BE2C (cell line): ENCODE measurements around the gene PNPLA1.

Experiments used
- DNase-seq: peaks from one replicate; pipeline ENCODE4 v3.0.0-alpha.2; 2020
- H3K27me3 ChIP-seq: fragments of 250-450 bp; sonication (Bioruptor Pico); 2 replicates; pipeline ENCODE4 v1.5.1; 2020; ENCODE audit warnings: mild to moderate bottlenecking
- H3K36me3 ChIP-seq: fragments of 250-450 bp; sonication (Bioruptor Pico); 2 replicates; pipeline ENCODE4 v1.5.1; 2020; ENCODE audit warnings: mild to moderate bottlenecking
- H3K4me1 ChIP-seq: fragments of 250-450 bp; sonication (Bioruptor Pico); 2 replicates; pipeline ENCODE4 v1.5.1; 2020
- H3K4me3 ChIP-seq: 2 replicates; pipeline ENCODE4 v1.5.1; 2011; ENCODE audit warnings: low read depth, low read length
- H3K9me3 ChIP-seq: fragments of 250-450 bp; sonication (Bioruptor Pico); 2 replicates; pipeline ENCODE4 v1.5.1; 2020
- CTCF ChIP-seq: IDR thresholded peaks from 2 replicates; pipeline ENCODE4 v1.5.1; 2012; ENCODE audit warnings: mild to moderate bottlenecking, low read depth, low read length

The PNPLA1 gene

GRCh38 chr6:36339146-36339545 lies 69.3 kb downstream of the PNPLA1 start:
- no peaks in the 10 kb centered on the region for H3K27me3 ChIP-seq
- no peak overlapping the region for H3K4me3 ChIP-seq
- no peak for TF ChIP-seq CTCF
- no peak for DNase-seq
- no peaks in the 10 kb centered on the region for H3K9me3 ChIP-seq
- H3K4me1 ChIP-seq, result no peaks in the 10 kb centered on the region
- H3K36me3 ChIP-seq, result no peaks in the 10 kb centered on the region

GRCh38 chr6:36340306-36340617 lies 70.4 kb downstream of the PNPLA1 start:
- Histone ChIP-seq H3K36me3 (no peaks in the 10 kb centered on the region), H3K4me3 (no peak overlapping the region), H3K9me3 (no peaks in the 10 kb centered on the region), H3K4me1 (no peaks in the 10 kb centered on the region), H3K27me3 (no peaks in the 10 kb centered on the region)
- TF ChIP-seq CTCF, result no peak
- no peak for DNase-seq

GRCh38 chr6:36340618-36341454 lies 71.0 kb downstream of the PNPLA1 start:
- peak; percentile 96 for TF ChIP-seq CTCF
- Histone ChIP-seq H3K4me3 (no peak overlapping the region), H3K9me3 (no peaks in the 10 kb centered on the region), H3K4me1 (no peaks in the 10 kb centered on the region), H3K27me3 (no peaks in the 10 kb centered on the region), H3K36me3 (no peaks in the 10 kb centered on the region)
- DNase-seq, result peak; percentile 77

- DNase-seq, result no peak
- Histone ChIP-seq H3K27me3 (no peaks in the 10 kb centered on the region), H3K36me3 (no peaks in the 10 kb centered on the region), H3K9me3 (no peaks in the 10 kb centered on the region), H3K4me1 (no peaks in the 10 kb centered on the region), H3K4me3 (no peak overlapping the region)
- no peak for TF ChIP-seq CTCF
These were observed 73.3 kb downstream of the PNPLA1 start for GRCh38 chr6:36343109-36343680.

GRCh38 chr6:36345681-36346466 lies 76.0 kb downstream of the PNPLA1 start:
- H3K36me3 ChIP-seq, result no peaks in the 10 kb centered on the region
- no peaks in the 10 kb centered on the region for H3K9me3 ChIP-seq
- no peaks in the 10 kb centered on the region for H3K27me3 ChIP-seq
- no peak for TF ChIP-seq CTCF
- H3K4me3 ChIP-seq, result no peak overlapping the region
- no peak for DNase-seq
- H3K4me1 ChIP-seq, result peaks cover 4% of the 10 kb centered on the region; the same call in 1 of the 2 replicates
